K562 (cell line): Measurements from ENCODE around the gene PPM1F. TPM values are rescaled to one million over a fixed set of nuclear protein-coding genes. Genes with fewer than 3 reads are reported as not detected.

Experiments
- AFF1 ChIP-seq, 2 experiments: fragments of 450-650 bp; IDR thresholded peaks; 2 replicates each; pipeline ENCODE4 v1.6.1; 2018; ENCODE audit warnings: mild to moderate bottlenecking in 2 of 2, low read depth in 1 of 2; ENCODE audit not compliant: partially characterized antibody in 2 of 2
- CHD4 ChIP-seq: fragments of 200-600 bp; sonication (generic); IDR thresholded peaks from 3 replicates; pipeline ENCODE4 v1.6.1; 2012; ENCODE audit warnings: low read depth, mild to moderate bottlenecking, mixed read lengths, low read length, inconsistent platforms; ENCODE audit not compliant: insufficient read depth, insufficient replicate concordance, poor library complexity, severe bottlenecking
- MECOM ChIP-seq: fragments of 250-450 bp; sonication (Bioruptor Pico); IDR thresholded peaks from 2 replicates; pipeline ENCODE4 v1.8.0; 2022; ENCODE audit warnings: inconsistent platforms
- MGA ChIP-seq: fragments of 450-650 bp; IDR thresholded peaks from 2 replicates; pipeline ENCODE4 v1.6.1; 2016; ENCODE audit warnings: mild to moderate bottlenecking, moderate library complexity
- PYGO2 ChIP-seq: fragments of 450-650 bp; IDR thresholded peaks from 2 replicates; pipeline ENCODE4 v1.6.1; 2016; ENCODE audit warnings: mild to moderate bottlenecking, missing genetic modification characterization, moderate library complexity, missing compliant biosample characterization
- RBBP5 ChIP-seq: fragments of 200-600 bp; sonication (generic); IDR thresholded peaks from 2 replicates; pipeline ENCODE4 v1.6.1; 2012; ENCODE audit warnings: borderline replicate concordance, mild to moderate bottlenecking, low read length, control low read depth, inconsistent platforms; ENCODE audit not compliant: insufficient read depth, poor library complexity, severe bottlenecking
- RNF2 ChIP-seq: sonication (generic); IDR thresholded peaks from 2 replicates; pipeline ENCODE4 v1.6.1; 2016
- SMC3 ChIP-seq: conservative IDR thresholded peaks from 2 replicates; pipeline ENCODE4 v1.6.1; 2011; ENCODE audit warnings: low read depth, low read length, improper control_type of control experiment; ENCODE audit not compliant: insufficient read depth
- ZKSCAN1 ChIP-seq: fragments of 150-350 bp; IDR thresholded peaks from 2 replicates; pipeline ENCODE4 v1.6.1; 2016; ENCODE audit warnings: low read depth, low read length
- ZNF133 ChIP-seq: fragments of 250-450 bp; sonication (Bioruptor Pico); IDR thresholded peaks from 2 replicates; pipeline ENCODE4 v1.4.0; 2020; ENCODE audit warnings: mild to moderate bottlenecking
- ZNF24 ChIP-seq: fragments of 450-650 bp; IDR thresholded peaks from 2 replicates; pipeline ENCODE4 v1.6.1; 2016
- ZSCAN29 ChIP-seq: fragments of 450-650 bp; IDR thresholded peaks from 2 replicates; pipeline ENCODE4 v1.6.1; 2017
- polyA plus RNA-seq, 8 experiments: library from polyadenylated mRNA; depleted of rRNA in 4 of 8; stranded (reverse) in 5 of 8; unstranded in 3 of 8; fragments of >200 nt; fragmentation: Nextera tagmentation in 2 of 8; fragmentation: Illumina TruSeq in 1 of 8; extraction: Ambion mirVana in 2 of 8; extraction: Trizol in 1 of 8; gene quantifications; 2 replicates each; pipeline versions ENCODE4 v1.2.1 to v1.2.3, GENCODE V29; 2011 to 2014; ENCODE audit warnings: inconsistent platforms in 1 of 8, missing spikeins in 1 of 8
- total RNA-seq, 7 experiments: library from RNA; depleted of rRNA in 6 of 7; stranded (reverse); fragments of >200 nt in 6 of 7; fragmentation: Illumina TruSeq in 2 of 7; extraction: Trizol in 2 of 7; gene quantifications; 2 replicates each; pipeline versions ENCODE4 v1.2.1 to v1.2.3, GENCODE V29; 2011 to 2021; ENCODE audit warnings: low replicate concordance in 1 of 7

PPM1F gene
- total and polyA plus RNA-seq, 9 of the 15 experiments (the other 6 are each of a cell fraction or from before 2014, with no cell fraction given), result 2.1 to 159 (median 64.0) TPM

GRCh38 chr22:21951931-21952465, 650 bp downstream of the PPM1F start (continued):
- TF ChIP-seq AFF1 (IDR thresholded peaks at IDR 0.05; ENCODE audit: low read depth in 1 of 2, partially characterized antibody in 2 of 2), result no peak
- no peak for TF ChIP-seq ZSCAN29
- no peak for TF ChIP-seq ZNF24
- TF ChIP-seq CHD4, result peak; percentile 82
- TF ChIP-seq RBBP5, result peak; percentile 91
- TF ChIP-seq MGA, result no peak
- peak; percentile 44; the same call in 1 of the 2 replicates for TF ChIP-seq ZKSCAN1
- TF ChIP-seq ZNF133, result no peak
- TF ChIP-seq MECOM (CRISPR knock-in tag), result no peak
- no peak for TF ChIP-seq RNF2
- 0 out of 2 replicates have a peak, but pooled peaks have one; percentile 9 for TF ChIP-seq SMC3
- TF ChIP-seq PYGO2, result no peak
